GM19035 (cell line): ENCODE measurements around the gene CXorf49.
"Not testable (repeated sequence)": the region's sequence is repeated elsewhere in the genome, so short reads cannot be mapped to it uniquely, and the experiment has no call there.

Experiments
- ATAC-seq: cut with Tn5 transposase; IDR thresholded peaks from one replicate; pipeline ENCODE4 v1.9.1; 2021; ENCODE audit not compliant: unreplicated experiment

CXorf49 gene

GRCh38 chrX:71675636-71676035, 42.4 kb downstream of the CXorf49 start:
- ATAC-seq = not testable (repeated sequence)

- no peak for ATAC-seq
Measured at GRCh38 chrX:71671938-71672337, 46.1 kb downstream of the CXorf49 start.

DNA sequence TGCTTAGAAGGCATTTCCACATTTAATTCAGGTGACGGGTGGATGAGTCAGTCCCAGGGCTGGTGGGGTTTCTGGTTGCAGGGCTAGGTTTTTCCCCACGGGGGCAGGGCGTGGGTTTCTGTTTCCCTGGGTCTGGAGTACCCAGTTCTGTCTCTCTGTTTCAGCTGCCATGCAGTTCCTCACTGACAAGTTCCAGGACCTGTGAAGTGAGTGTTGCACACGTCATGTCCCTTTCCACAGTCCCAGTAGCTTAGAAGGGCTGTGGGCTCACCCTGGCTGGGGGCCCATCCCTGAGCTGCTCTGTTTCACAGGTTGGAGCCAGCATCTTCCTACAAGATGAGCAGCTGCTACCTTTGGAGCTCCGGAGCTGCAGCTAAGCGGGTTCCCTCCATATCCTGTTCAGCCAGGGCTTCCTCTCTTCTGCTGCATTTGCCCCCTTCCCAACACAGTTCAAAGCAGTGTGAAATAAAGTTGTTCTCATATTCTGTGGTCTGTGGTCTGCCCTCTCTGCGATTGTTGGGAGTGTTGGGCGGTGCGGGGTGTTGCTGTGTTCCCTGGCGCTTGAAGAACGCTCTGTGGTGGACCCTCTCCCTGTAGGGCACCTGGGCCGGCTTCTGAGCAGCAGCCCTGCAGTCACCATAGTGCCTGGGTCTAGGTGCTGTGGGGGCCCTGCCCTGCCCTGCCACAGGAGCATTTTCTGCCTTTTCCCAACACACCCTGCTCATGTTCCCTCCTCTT, 46.9 kb downstream of the CXorf49 start:
- no peak for ATAC-seq

GRCh38 chrX:71669947-71670346, 48.1 kb downstream of the CXorf49 start:
- not testable (repeated sequence) for ATAC-seq

DNA sequence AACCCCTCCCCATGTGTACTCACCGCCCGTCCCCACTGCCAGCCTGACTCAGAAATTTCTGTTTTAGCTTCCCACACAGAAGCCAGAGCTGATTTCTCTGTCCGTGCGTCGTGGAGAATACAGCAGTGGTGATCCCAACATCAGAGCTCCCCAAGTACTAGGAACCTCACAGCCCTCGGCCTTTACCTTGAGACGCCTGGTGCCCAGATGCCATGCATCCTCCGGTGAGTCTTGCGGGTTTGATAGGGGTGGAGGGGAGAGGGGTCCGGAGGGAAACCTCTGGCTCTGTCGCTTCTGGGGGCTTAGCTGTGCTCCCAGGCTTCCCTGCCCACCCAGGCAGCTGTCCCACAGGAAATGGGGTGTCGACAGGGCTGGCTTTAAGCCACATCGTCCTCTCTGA, 48.6 kb downstream of the CXorf49 start:
- ATAC-seq = no peak

DNA sequence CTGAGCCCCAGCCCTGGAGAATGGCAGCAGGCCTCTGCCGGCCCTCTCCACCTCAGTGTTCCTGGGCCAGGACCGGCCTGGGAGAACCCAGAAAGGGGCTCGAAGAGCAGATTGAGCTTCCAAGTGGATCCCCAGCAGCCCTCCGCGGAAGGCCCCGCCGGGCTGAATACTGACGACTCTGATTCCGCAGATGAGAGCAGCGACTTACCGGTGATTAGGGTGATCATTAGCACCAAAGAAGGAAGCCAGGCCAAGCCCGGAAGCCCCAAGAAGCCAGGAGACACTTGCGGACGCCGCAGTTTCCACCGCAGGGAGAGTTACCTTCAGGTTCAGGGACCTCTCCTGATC, 49.9 kb downstream of the CXorf49 start:
- ATAC-seq = no peak

DNA sequence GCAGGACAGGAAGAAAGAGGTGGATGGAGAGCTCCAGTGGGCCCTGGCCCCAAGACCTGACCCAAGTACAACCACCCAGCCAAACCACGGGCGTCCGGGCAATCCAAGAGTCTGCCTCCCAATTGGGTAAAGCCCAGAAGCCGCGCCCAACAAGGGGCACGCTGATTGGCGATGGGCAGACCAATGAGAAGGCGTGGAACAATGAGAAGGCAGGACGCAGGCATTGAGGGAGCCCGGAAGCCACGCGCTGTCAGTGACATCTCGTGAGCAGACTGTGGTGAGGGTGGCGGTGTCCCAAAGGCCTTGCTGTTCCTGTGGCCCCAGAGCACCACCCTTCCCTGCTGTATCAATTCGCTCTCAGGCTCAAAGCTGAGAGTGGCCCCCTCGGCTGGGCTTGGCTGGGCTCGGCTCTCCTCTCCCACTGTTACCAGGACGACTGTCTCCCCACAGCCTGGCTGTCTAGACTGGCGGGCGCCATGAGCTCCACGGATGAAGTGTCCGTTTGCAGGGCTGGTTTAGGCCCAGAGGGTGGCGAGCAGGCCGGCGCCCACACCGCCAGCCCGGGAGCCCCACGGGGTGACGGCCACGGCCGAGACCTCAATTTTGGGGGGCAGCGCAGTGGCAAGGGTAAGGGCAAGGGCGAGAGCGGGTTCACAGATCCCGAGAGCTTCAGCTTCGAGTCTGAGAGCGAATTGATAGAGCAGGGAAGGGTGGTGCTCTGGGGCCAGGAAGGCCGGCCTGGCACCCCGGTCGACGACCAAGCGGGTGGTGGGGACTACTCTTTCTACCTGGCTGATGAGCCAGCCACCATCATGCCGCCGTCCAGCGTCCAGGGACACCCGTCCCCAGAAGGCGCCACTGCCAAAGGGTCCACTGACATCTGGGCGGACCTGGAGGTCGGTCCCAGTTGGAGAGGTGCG, 50.5 kb downstream of the CXorf49 start, which contains the start of gene LOC101059915:
TSS of gene LOC101059915 (plus strand) at position 219 of the 920 bp plus-strand sequence.
- no peak for ATAC-seq

GRCh38 chrX:71666240-71667223, 51.6 kb downstream of the CXorf49 start:
- no peak for ATAC-seq

DNA sequence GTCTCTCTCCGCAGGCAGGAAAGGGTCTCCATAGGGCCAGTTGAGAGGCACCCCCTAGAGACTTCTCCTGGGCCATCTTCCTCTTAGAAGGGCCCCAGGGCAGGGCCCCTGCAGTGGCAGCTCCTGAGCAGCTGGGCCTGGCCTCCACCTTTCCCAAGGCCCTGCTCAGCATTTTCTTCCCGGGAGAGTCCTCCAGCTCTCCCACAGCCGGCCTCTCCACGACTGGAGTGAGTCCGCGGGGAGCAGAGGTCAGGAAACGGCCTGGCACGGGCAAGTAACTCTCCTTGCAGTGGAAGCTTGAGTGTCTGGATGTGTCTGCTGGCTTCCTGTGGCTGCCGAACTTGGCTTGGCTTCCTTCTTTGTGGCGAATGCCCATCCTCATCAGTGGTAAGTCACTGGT, 52.3 kb downstream of the CXorf49 start:
- no peak for ATAC-seq

DNA sequence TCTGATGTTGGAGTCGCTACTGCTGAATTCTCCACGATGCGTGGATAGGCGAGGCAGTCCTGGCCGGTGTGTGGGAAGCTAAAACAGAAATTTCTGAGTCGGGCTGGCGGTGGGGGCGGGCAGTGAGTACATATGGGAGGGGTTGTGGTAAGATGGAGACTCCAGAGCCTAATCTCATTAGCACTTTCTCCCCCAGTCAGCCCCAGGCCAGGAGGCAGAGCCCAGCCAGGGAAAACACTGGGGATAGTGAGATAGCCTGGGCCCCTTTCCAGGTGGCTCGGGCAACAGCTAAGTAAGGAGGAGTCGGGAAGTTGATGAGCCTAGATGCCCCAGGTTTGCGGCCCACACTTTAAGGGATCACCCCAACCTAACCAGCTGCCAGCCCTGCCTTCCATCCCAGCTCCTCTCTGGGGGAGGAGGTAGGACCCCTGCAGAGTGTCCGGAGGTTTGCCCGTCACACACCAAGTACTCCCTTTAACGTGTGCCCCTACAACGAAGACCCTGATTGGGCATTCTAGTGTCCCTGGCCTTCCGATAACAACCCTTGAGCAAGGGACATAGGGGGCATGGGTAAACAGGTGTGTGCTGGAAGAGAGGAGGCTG, 53.1 kb downstream of the CXorf49 start:
- no peak for ATAC-seq
